G401 (cell line): ENCODE measurements around the gene TSR2. TPM values are rescaled to one million over a fixed set of nuclear protein-coding genes. Genes with fewer than 3 reads are reported as not detected.
"Not testable (repeated sequence)": the region's sequence is repeated elsewhere in the genome, so short reads cannot be mapped to it uniquely, and the experiment has no call there.

ENCODE experiments used
- DNase-seq: peaks from one replicate; pipeline ENCODE4 v3.0.0-alpha.2; 2015; ENCODE audit warnings: low spot score
- in situ Hi-C: cut with HindIII; loops from 2 replicates; pipeline ENCODE4 v1.10.0; 2016; ENCODE audit warnings: low sequenced_read_pairs, mixed read lengths
- total RNA-seq: library from RNA; depleted of rRNA; stranded (reverse); fragments of >200 nt; shearing (Covaris generic); gene quantifications from 2 replicates; pipeline ENCODE4 v1.2.3, GENCODE V29; 2014; rRNA removed

Gene TSR2
- total RNA-seq, 1 experiment from 2014 or later: 38.0 TPM

GRCh38 chrX:54470054-54470760 is 30.0 kb downstream of the TSR2 start:
- in situ Hi-C loops: no loop called here
- no peak for DNase-seq

- no peak for DNase-seq
- in situ Hi-C loops: no loop called here
Observed at GRCh38 chrX:54473993-54474859, 34.0 kb downstream of the TSR2 start.

DNA sequence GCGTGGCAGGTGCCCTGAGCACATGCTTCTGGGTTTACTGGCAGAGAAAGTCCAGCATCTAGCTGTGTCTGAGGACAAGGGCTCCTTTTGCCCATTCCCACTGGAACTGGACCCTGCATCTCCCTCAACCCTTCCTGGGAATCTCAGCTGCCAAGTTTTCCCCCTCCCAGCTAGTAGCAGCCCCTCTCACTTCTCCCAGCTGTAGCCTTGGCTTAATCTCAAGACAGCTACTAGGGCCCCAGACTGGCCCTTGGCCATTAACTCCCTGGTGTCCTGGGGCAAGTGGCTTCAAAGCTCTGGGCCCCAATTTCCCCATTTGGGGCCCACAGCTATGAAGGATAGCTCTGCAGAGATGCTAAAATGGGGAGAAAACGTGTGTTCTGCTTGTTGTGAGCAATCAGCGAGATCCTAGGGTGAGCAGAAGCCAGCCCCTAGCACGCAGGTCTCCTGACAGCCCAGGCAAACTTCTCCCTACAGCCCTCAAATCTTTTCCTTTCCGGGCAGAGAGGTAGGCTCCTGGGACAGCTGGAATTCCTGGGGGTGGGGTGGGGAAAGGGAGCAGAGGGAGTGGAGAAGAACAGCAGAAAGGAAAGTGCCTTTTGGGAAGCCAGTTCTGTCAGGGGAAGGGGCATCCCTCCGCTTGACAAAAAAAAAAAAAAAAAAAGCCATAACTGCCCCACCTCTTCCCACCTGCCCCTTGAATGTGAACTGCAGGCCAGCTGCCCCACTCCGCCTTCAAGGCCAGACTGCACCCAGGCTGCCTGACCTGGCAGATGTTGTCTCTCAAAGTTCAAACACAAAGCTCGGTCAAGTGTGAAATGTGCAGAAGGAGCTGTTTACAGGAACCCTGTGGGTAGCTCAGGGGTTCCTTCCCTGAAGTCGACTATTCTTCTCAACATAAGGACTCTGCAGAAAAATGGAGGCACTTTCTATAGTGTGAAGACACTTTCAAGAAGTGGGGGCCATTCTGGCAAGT is 39.2 kb downstream of the TSR2 start:
- in situ Hi-C loops: no loop called here
- no peak for DNase-seq

GRCh38 chrX:54482839-54483593 is 42.8 kb downstream of the TSR2 start:
- in situ Hi-C loops: no loop called here
- peak; percentile 24 for DNase-seq

GRCh38 chrX:54483946-54484345 is 43.7 kb downstream of the TSR2 start:
- in situ Hi-C loops: no loop called here
- no peak for DNase-seq

- in situ Hi-C loops: no loop called here
- DNase-seq: no peak
Observed at GRCh38 chrX:54484666-54485065, 44.5 kb downstream of the TSR2 start.

- in situ Hi-C loops, DNase-seq: not testable (repeated sequence)
Observed at GRCh38 chrX:54489819-54490218, 49.6 kb downstream of the TSR2 start.

GRCh38 chrX:54492340-54492739 is 52.1 kb downstream of the TSR2 start:
- in situ Hi-C loops: no loop called here
- no peak for DNase-seq

DNA sequence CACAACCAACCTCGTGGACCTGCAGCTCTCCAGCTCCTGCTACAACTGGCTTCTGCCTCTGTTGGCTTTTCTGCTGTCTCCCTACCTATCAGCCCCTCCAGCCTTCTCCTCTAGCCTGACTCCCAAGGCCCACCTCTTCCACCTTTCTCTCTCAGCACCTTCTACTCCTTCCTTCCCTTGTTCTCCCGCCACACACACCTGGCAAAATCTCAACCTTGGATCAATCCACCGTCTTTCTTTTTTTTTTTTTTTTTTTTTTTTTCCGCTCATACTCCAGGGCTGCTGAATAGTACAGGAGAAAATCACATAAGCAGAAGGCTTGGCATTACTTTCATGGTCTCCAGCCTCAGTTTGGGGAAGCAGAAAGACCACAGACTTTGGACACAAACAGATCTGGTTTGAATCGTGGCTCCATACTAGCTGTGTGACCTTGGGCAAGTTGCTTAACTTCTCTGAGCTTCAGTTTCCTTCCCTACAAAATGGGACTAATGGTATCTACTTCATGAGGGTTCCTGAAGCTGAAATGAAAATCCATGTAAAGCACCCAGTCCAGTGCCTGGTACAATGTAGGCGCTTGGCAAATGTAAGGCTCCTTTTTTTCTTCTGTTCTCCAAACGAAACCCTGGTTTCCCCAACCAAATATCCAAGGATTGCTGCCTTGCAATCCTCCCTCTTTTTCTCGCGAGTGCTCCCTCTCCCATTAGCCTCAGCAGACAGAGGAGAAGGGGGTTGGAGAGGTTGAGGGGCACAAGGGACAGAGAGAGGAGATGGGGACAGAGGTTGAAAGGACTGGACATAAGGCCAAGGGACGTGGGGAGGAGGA is 54.2 kb downstream of the TSR2 start:
- in situ Hi-C loops: no loop called here

More for the DNA sequence above, 54.2 kb downstream of the TSR2 start:
- DNase-seq: no peak

Other genes starting within 250 kb of the TSR2 start
- 5.2 and 5.4 TPM in 2 replicates for gene WNK3, start 82.4 kb upstream of the TSR2 start, total RNA-seq
- gene FGD1, start 55.8 kb downstream of the TSR2 start, total RNA-seq: 20.2 and 31.5 TPM in 2 replicates
- gene GNL3L, start 89.8 kb downstream of the TSR2 start, total RNA-seq: 13.0 and 18.5 TPM in 2 replicates